T47D (cell line): Measurements from ENCODE around the gene HDGFL1.

Experiments
- DNase-seq, 2 experiments: peaks; one replicate each; pipeline versions ENCODE4 v3.0.0 to v3.0.0-alpha.2; 2011 to 2012; ENCODE audit warnings: low read depth in 1 of 2, low spot score in 1 of 2
- JUND ChIP-seq: IDR thresholded peaks from 2 replicates; pipeline ENCODE4 v1.6.1; 2012; ENCODE audit warnings: low read depth
- in situ Hi-C: cut with HindIII; loops from 2 replicates; pipeline ENCODE4 v1.10.0; 2016; ENCODE audit warnings: low sequenced_read_pairs, low pct_unique_long_range_greater_than_20kb

The HDGFL1 gene

DNA sequence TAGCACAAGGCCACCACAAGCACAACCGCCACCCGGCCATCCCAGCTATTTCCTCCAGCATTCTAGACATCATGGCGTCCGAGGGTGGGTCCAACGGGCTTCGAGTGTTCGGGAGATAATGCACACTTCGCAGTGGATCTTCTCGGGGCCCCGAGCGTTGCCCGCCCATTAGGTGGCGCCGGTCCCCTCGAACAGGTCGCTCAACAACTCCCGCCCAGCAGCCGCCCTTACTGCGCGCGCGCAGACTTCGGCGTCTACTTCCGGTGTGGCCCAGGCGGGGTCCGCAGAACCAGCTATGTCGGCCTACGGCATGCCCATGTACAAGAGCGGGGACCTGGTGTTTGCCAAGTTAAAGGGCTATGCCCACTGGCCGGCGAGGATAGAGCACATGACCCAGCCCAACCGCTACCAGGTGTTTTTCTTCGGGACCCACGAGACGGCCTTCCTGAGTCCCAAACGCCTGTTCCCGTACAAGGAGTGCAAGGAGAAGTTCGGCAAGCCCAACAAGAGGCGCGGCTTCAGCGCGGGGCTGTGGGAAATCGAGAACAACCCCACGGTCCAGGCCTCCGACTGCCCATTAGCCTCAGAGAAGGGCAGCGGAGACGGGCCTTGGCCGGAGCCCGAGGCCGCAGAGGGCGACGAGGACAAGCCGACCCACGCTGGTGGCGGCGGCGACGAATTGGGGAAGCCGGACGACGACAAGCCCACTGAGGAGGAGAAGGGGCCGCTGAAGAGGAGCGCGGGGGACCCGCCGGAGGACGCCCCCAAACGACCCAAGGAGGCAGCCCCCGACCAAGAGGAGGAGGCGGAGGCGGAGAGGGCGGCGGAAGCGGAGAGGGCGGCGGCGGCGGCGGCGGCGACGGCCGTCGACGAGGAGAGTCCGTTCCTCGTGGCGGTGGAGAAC lies at the start of gene HDGFL1:
TSS of gene HDGFL1 (plus strand) at position 286 of the 904 bp plus-strand sequence. CDS start at position 296, 10 bp downstream.
- in situ Hi-C loops, result no loop called here
- no peak for TF ChIP-seq JUND
- DNase-seq, result no peak

DNA sequence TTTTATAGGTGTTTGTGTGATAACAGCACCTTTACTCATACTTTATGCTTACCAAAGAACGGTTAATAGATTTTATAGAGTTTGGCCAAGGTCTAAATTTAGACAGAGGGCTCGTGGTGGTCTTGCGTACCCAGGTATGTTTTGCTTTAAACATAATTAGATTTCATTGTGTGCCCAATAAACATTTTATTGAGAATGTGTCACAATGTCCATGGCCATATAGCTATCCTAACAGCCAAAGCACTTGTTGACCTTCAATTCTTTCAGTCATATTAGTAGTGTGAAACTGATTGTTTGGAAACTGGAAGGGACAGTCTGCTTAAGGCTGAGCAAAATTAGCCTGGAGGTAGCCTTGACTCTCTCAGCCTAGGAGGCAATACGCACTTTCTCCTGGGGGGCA lies 48.3 kb upstream of the HDGFL1 start:
- DNase-seq, result no peak
- TF ChIP-seq JUND, result no peak
- in situ Hi-C loops, result no loop called here

DNA sequence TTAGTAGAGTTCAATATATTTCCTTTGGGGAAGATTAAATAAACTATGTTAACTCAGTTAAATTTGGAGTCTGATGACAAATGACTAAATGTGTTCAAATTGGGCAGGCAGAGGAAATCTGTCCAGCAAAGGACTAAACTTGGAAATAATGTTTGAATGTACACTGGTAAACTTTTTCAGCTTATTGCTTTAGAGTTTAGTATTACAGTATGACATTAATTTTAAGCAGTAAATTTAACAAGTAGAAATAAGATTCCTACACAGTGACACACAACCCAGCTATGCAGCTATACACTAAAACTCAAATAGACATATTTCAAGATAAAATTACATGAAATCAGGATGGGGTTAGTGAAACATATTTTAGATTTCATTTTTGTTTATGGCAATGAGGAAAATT lies 42.6 kb upstream of the HDGFL1 start:
- TF ChIP-seq JUND, result no peak
- in situ Hi-C loops, result no loop called here

DNA sequence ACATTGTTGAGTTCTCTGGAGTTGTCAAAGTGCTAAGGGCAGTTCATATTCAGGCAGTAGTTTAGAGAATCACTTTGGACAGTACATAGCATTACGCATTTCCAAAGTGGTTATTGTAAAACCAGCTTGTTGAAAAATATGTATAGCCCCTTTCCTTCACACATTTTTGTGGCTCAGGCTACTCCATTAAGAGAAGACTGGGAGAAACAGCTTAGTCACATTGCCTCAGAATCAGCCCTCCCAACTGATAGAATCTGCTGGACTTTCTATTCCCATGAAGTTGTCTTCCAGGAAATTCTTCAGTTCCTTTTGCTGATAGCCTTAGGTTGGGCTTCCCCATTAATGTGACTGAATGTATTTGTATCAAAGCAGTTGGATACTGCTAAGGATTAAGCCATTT lies 39.5 kb upstream of the HDGFL1 start:
- in situ Hi-C loops, result no loop called here
- no peak for TF ChIP-seq JUND
- DNase-seq, result no peak

More for the DNA sequence above, 42.6 kb upstream of the HDGFL1 start:
- DNase-seq, result no peak

DNA sequence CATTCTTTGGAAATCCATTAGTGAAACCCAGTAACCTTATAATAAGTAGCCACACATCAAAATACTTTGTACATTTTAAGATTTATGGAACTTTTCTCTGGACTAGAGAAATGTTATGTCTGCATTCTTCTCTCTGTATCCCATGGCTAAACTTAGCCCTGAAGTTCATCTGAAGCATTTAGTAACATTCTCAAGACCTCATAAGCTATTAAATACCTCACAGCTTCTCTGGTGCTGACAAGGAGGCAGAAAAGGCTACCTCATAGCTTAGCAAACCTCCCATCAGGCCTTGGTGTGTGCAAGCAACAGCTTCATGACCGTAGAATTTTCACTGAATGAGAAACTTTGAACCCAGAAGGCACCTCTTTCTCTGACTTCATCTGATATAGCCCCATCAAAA lies 38.9 kb upstream of the HDGFL1 start:
- in situ Hi-C loops, result no loop called here

DNA sequence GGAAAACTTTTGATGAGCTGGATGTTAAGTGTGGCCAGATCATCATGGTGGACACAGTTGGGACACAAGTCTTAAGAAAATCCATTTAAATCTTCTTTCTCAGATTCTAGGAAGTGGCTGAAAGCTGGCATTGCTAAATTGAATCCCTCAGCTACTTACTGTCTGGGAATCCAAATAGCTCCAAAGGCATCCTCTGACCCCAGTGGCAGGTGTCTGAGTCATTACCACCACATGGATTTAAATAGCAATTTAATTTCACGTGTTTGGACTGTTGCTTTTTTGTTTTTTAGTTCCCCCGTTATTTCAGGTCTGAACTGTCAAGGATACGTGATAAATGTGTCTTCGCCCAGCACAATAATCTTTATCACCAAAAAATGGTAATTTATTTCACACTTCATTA lies 33.2 kb upstream of the HDGFL1 start:
- in situ Hi-C loops, result no loop called here
- no peak for DNase-seq

More for the DNA sequence above, 38.9 kb upstream of the HDGFL1 start:
- no peak for DNase-seq
- TF ChIP-seq JUND, result no peak

DNA sequence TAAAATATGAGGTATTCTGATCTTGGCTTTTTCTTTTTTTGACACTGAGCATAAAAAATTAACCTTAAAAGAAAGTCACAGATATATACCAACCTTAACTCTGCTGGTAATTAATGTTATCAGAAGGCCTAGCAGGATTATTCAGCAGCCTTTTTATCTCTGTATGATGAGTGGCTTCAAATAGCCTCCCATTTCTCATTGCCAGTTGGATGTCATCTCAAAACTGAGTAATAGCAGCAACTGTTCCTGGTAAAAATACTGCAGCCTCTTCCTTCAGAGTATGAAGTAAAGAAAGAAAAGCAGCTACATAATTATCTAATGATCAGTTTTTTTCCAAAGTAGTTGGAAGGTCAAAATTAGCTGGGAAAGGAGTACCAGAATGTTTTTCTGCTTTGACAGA lies 24.9 kb upstream of the HDGFL1 start:
- DNase-seq, result no peak
- TF ChIP-seq JUND, result no peak
- in situ Hi-C loops, result no loop called here

More for the DNA sequence above, 33.2 kb upstream of the HDGFL1 start:
- no peak for TF ChIP-seq JUND

DNA sequence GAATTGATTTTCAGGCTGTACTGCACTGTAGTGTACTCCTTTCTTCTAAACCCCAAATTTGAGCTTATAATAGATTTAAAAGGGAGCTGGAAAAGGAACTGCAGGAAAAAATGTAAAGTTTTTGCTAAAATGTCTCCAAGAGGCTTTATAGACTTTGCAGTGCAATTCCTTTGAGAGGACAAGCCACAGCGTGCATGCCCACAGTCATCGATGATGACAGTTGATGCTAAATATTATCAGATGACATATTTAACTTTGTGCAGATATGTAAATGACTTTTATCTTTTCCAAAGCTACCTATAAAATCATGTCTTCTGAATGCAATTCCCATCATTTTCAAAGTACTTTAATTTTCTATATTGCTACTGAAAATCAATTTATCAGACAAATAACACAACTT lies 24.3 kb upstream of the HDGFL1 start:
- no peak for DNase-seq
- in situ Hi-C loops, result no loop called here
- TF ChIP-seq JUND, result no peak

DNA sequence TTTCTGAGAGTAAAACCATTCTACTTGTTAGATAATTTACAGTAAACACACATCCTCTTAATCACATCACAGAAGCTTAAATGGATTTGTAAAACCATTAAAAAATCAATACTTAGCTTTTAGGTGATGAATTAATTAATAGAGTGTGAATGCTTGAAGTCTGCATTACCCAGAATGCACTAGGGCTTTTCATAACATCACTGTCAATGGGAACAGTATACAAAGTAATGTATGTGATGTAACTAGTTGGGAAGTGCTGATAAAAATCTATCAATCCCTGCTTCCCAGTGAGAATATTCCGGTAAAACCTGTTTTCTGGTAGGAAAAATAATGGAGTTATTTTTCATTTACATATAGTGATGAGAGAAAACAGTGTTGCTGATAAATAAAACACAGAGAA lies 23.1 kb upstream of the HDGFL1 start:
- in situ Hi-C loops, result no loop called here
- TF ChIP-seq JUND, result no peak
- peak in 1 of 2 experiments; percentile 3 for DNase-seq

DNA sequence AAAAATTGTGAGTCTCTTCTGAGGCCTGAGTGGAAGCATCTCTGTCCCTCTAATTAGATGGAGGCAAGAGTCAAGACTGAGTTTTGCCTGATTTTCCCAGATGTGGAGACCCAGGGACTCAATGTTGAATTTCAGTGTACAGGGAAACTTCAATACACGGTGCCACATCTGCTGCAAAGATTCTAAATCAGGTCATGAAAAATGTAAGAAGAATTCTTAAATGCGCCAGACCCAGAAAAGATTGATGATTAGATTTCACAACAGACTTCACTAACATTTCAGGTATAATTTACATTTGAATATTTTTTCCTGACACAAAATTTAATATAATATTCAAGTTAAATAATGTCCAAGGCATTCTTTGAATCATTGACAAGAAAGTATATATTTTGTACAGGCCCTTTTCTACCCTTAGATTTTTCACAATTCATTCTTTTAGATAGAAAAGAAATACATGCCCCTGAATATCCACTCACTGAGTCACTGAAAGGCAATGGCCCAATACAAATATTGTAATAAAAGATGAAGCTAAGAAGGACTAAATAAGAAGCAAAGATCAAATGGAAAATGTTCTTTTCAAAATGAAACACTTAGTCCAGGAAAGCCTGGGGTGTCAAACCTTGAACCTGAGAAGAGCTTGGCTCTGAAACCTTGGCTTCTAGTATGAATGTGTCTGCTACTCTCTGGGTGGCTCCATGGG lies 18.2 kb upstream of the HDGFL1 start:
- no peak for TF ChIP-seq JUND
- in situ Hi-C loops, result no loop called here
- no peak for DNase-seq

DNA sequence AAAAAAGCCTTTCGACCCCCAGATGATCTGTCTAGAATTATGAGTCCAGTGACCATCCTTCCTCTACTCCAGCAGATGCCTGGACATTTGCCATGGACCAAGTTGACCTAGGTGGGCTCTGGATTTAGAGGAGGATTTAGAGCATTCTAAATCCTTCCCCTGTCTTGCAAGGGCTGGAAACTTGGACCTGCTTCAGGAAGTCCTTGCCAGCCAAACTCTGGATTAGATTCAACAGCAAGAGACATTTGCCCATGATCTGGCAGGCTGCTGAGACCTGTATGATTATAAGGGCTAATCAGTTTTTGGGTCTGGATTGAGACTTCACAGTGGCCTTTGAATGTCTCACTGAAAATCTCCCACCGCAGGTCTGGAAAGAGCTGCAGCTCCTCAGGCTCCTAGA lies 13.1 kb upstream of the HDGFL1 start:
- DNase-seq, result no peak
- in situ Hi-C loops, result no loop called here
- no peak for TF ChIP-seq JUND

DNA sequence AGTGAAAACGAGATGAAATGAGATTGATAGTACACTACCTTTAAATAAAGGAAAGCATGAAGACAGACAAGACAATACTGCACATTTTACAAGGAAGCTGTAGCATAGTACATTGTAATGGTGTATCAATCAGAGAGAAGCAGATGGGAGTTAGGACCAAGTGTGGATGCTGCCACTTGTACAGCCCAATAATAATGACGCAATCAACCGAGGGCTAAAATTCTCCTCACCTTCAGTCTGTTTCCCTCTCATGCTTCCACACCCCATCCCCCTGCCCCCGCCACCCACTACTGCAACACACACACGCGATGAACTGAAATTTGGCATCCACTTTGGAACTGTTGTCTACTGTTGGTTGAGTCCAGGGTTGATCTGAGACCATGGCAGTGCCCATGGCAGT lies 12.4 kb upstream of the HDGFL1 start:
- DNase-seq, result no peak
- no peak for TF ChIP-seq JUND
- in situ Hi-C loops, result no loop called here

DNA sequence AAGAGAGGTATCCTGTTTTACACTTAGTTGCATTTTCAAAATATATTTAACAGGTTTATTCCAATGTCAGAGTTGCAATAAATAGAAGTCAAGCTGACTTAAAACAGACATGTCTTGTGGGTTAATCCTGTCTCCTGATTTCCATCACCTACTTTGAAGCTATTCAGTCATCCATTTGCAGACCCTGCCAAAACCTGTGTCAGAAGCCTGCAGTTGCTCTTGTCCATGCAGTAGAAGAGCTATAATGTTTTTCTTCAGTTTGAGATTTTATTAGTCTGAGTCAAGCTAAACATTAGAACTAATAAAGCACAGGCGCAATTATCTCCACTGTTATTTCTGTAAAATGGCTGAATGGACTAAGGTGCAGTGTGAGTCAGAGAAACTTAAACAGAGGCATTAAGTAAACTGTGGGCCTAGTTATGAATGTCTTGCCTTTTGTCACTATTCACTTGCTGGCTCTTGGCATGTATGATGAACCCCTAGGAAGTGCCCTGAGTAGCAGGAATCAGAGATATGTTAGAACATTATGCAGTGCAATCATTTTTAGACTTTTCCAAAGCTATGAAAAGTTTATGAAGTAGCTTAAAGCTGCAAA lies 11.0 kb upstream of the HDGFL1 start:
- no peak for TF ChIP-seq JUND
- in situ Hi-C loops, result no loop called here
- no peak for DNase-seq
